Measurements from ENCODE around the gene TTC21B. TPM values are rescaled to one million over a fixed set of nuclear protein-coding genes. Genes with fewer than 3 reads are reported as not detected.
A peak's percentile ranks its signal among the peaks of the same experiment; 100 is the strongest.

TTC21B gene
- total RNA-seq, 3 donors from 2014 or later: 28.6 to 54.3 (median 49.8) TPM

DNA sequence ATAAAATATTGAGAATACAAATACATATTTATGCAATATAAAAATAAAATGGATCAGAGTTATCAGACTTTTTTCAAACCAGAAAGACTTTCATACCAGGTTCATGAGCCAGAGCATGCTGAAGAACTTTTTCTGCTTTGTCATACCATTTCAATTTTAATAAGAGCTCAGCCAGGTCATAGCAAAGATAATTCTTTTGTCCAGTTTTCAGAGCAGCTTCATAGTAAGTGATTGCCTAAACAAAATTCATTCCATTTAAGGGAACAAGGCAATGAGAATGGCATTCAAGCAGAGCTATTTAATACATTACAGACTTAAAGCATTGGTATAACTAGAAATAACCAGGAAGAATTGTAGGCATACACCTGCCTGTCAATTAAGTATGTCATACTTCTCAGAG lies 42.3 kb downstream of the TTC21B start:
- TF ChIP-seq POLR2A (IDR thresholded peaks at IDR 0.05) (no peak), CTCF (IDR thresholded peaks at IDR 0.05) (no peak), POLR2AphosphoS5 (IDR thresholded peaks at IDR 0.05) (no peak)
- no peaks in the 10 kb centered on the region for H3K9me3 ChIP-seq
- H3K4me3 ChIP-seq: no peak overlapping the region
- intact Hi-C loops (cut with DNase I; ENCODE audit: low total_unique reads): no loop called here
- H3K36me3 ChIP-seq: peaks cover 10% of the 10 kb centered on the region
- H3K27me3 ChIP-seq: no peaks in the 10 kb centered on the region
- no peak overlapping the region for H3K27ac ChIP-seq
- no peak for DNase-seq (ENCODE audit: low spot score in 2 of 2)
- no peaks in the 10 kb centered on the region for H3K4me1 ChIP-seq

DNA sequence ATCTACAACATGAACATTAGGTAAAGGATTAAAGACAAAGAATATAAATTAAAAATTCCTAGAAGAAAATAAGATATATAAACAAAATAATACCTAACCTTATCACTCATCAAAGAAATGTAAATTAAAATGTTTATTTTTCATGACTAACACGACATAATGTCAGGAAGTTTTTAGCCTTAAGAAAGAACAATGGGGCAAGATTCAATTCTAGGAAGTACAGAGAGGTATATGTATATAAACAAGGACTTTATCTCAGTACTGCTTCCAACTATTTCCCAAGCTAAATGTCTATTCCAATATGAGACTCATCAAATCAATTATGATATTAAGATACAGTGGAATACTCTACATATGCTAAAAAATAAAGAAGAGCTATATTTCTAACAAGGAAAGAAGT lies 44.1 kb downstream of the TTC21B start:
- Histone ChIP-seq H3K27me3 (no peaks in the 10 kb centered on the region), H3K4me3 (no peak overlapping the region), H3K36me3 (peaks cover 10% of the 10 kb centered on the region), H3K9me3 (no peaks in the 10 kb centered on the region), H3K4me1 (no peaks in the 10 kb centered on the region), H3K27ac (no peak overlapping the region)
- intact Hi-C loops (cut with DNase I; ENCODE audit: low total_unique reads): no loop called here
- TF ChIP-seq POLR2AphosphoS5 (IDR thresholded peaks at IDR 0.05) (no peak), CTCF (IDR thresholded peaks at IDR 0.05) (no peak), POLR2A (IDR thresholded peaks at IDR 0.05) (no peak)
- DNase-seq (ENCODE audit: low spot score in 2 of 2): no peak

DNA sequence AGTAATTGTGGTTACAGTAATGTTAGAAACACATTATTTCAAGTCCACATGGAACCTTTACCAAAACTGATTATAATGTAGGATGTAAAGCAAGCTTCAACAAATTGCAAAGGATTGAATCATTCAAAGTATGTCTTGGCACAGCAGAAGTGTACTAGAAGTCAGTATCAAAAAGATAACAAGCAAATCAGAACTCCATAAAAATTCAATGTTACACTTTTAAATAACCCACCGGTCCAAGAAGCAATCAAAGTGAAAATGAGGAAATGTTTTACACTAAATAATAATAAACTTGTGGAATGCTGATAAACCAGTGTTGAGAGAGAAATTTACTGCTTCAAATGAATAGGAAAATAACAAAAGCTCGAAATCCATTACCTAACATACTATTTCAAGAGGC lies 47.7 kb downstream of the TTC21B start:
- Histone ChIP-seq H3K9me3 (no peaks in the 10 kb centered on the region), H3K27me3 (no peaks in the 10 kb centered on the region), H3K4me3 (no peak overlapping the region), H3K27ac (no peak overlapping the region), H3K4me1 (no peaks in the 10 kb centered on the region), H3K36me3 (peaks cover 5% of the 10 kb centered on the region)
- DNase-seq (ENCODE audit: low spot score in 2 of 2): no peak
- intact Hi-C loops (cut with DNase I; ENCODE audit: low total_unique reads): no loop called here
- TF ChIP-seq POLR2A (IDR thresholded peaks at IDR 0.05): no peak
- TF ChIP-seq POLR2AphosphoS5 (IDR thresholded peaks at IDR 0.05): no peak

- H3K4me1 ChIP-seq: no peaks in the 10 kb centered on the region
- DNase-seq (ENCODE audit: low spot score in 2 of 2): no peak
- no peak overlapping the region for H3K27ac ChIP-seq
- peaks cover 5% of the 10 kb centered on the region for H3K36me3 ChIP-seq
- intact Hi-C loops (cut with DNase I; ENCODE audit: low total_unique reads): no loop called here
- H3K4me3 ChIP-seq: no peak overlapping the region
- H3K27me3 ChIP-seq: no peaks in the 10 kb centered on the region
- no peaks in the 10 kb centered on the region for H3K9me3 ChIP-seq
- TF ChIP-seq CTCF (IDR thresholded peaks at IDR 0.05): no peak
- no peak for TF ChIP-seq POLR2AphosphoS5 (IDR thresholded peaks at IDR 0.05)
- no peak for TF ChIP-seq POLR2A (IDR thresholded peaks at IDR 0.05)
These were observed 48.3 kb downstream of the TTC21B start for GRCh38 chr2:165905269-165905668.

DNA sequence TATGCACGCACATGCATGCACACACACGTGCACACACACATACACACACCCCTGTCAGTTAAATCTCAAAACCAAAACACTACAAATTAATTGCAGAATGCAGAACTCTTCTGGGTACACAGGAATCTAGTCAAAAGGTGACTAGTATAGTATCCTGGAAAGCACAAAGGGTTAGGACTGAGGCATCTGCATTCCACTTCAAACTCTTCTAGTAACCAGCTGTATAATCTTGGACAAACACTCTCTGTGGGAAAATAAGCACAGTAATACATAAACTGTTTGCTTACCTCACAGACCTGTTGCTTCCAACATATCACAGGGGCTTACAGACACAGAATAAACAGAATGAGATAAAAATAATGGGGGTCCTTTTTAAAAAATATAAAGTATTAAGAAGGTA lies 49.1 kb downstream of the TTC21B start:
- DNase-seq (ENCODE audit: low spot score in 2 of 2): no peak
- intact Hi-C loops (cut with DNase I; ENCODE audit: low total_unique reads): no loop called here
- H3K36me3 ChIP-seq: peaks cover 5% of the 10 kb centered on the region
- H3K4me1 ChIP-seq: no peaks in the 10 kb centered on the region
- H3K27ac ChIP-seq: no peak overlapping the region
- no peak for TF ChIP-seq POLR2AphosphoS5 (IDR thresholded peaks at IDR 0.05)
- TF ChIP-seq CTCF (IDR thresholded peaks at IDR 0.05): no peak
- TF ChIP-seq POLR2A (IDR thresholded peaks at IDR 0.05): no peak
- H3K9me3 ChIP-seq: no peaks in the 10 kb centered on the region
- no peak overlapping the region for H3K4me3 ChIP-seq
- no peaks in the 10 kb centered on the region for H3K27me3 ChIP-seq

GRCh38 chr2:165903406-165903805 lies 50.2 kb downstream of the TTC21B start:
- TF ChIP-seq POLR2AphosphoS5 (IDR thresholded peaks at IDR 0.05) (no peak), POLR2A (IDR thresholded peaks at IDR 0.05) (no peak), CTCF (IDR thresholded peaks at IDR 0.05) (no peak)
- Histone ChIP-seq H3K4me1 (peaks cover 0 to 8% of the 10 kb centered on the region in 2 donors), H3K27ac (peak overlapping the region in 1 of 2 donors; percentile 38), H3K9me3 (no peaks in the 10 kb centered on the region), H3K4me3 (no peak overlapping the region), H3K36me3 (peaks cover 5% of the 10 kb centered on the region), H3K27me3 (no peaks in the 10 kb centered on the region)
- no peak for DNase-seq (ENCODE audit: low spot score in 2 of 2)
- intact Hi-C loops (cut with DNase I; ENCODE audit: low total_unique reads): no loop called here
